Upper lobe of left lung (tissue), 6 donors: ENCODE measurements around the gene DYRK1B. TPM values are rescaled to one million over a fixed set of nuclear protein-coding genes. Genes with fewer than 3 reads are reported as not detected.

Source experiments
- ATAC-seq, 2 donors: fragments of 200-7000 bp; cut with Tn5 transposase; one replicate each; pipeline ENCODE4 v1.9.1; 2022; ENCODE audit warnings: mild to moderate bottlenecking in 2 of 2, moderate library complexity in 2 of 2; ENCODE audit not compliant: low FRiP score in 2 of 2
- DNase-seq, 2 donors: peaks; one replicate each; pipeline ENCODE4 v3.0.0-alpha.2; 2019 to 2020
- H3K27ac ChIP-seq, 4 donors: fragments of 200-600 bp; sonication (generic); one replicate each; pipeline ENCODE4 v1.5.1; 2016 to 2019
- H3K27me3 ChIP-seq, 4 donors: fragments of 200-600 bp; sonication (generic); one replicate each; pipeline ENCODE4 v1.5.1; 2017 to 2019
- H3K36me3 ChIP-seq, 4 donors: fragments of 200-600 bp; sonication (generic); one replicate each; pipeline ENCODE4 v1.5.1; 2016 to 2019
- H3K4me1 ChIP-seq, 4 donors: fragments of 200-600 bp; sonication (generic); one replicate each; pipeline ENCODE4 v1.5.1; 2018 to 2019
- H3K4me3 ChIP-seq, 4 donors: fragments of 200-600 bp; sonication (generic); one replicate each; pipeline ENCODE4 v1.5.1; 2017 to 2019; ENCODE audit warnings: mild to moderate bottlenecking in 2 of 4, moderate library complexity in 1 of 4
- H3K9me3 ChIP-seq, 4 donors: fragments of 200-600 bp; sonication (generic); one replicate each; pipeline ENCODE4 v1.5.1; 2018 to 2019
- EP300 ChIP-seq, 4 donors: sonication (generic); formaldehyde crosslinking; IDR thresholded peaks; one replicate each; pipeline ENCODE4 v1.5.1; 2017; ENCODE audit warnings: antibody characterized with exemption in 4 of 4, control low read depth in 2 of 4
- POLR2A ChIP-seq, 4 donors: fragments of 450-650 bp; IDR thresholded peaks; one replicate each; pipeline ENCODE4 v1.5.1; 2016 to 2017; ENCODE audit warnings: antibody characterized with exemption in 4 of 4, mild to moderate bottlenecking in 2 of 4
- POLR2AphosphoS5 ChIP-seq, 2 donors: sonication (generic); formaldehyde crosslinking; IDR thresholded peaks; one replicate each; pipeline ENCODE4 v1.5.1; 2017; ENCODE audit warnings: antibody characterized with exemption in 2 of 2
- WGBS, 2 donors: methylation state at CpG; one replicate each; pipeline ENCODE4 v1.1.5; 2017 to 2018; 5-methylcytosine and 5-hydroxymethylcytosine counted together
- small RNA-seq, 4 donors: library from RNA; depleted of rRNA; stranded (forward); fragments of <200 nt; gene quantifications; one replicate each; pipeline ENCODE3, GENCODE V24; 2016
- total RNA-seq, 6 donors: library from RNA; depleted of rRNA in 4 of 6; stranded (reverse); fragments of >200 nt in 4 of 6; gene quantifications; one replicate each; pipeline versions ENCODE4 v1.1.0 to v1.2.1, GENCODE V29; 2016 to 2021
- TF ChIP-seq, protein P1 (sequence below), 6 experiments: fragments of 450-650 bp in 4 of 6; fragments of 200-600 bp in 2 of 6; sonication (generic) in 2 of 6; IDR thresholded peaks; one replicate each; pipeline ENCODE4 v1.5.1; 2016 to 2019; ENCODE audit warnings: antibody characterized with exemption in 6 of 6
- donor health status: DM: no; HTN: no; CAD: no; lungs with moderate emphysema.
- donor health status: DM: no; HTN: yes; CAD: no; lungs with severe emphysema.

Gene DYRK1B
- total RNA-seq, 6 donors from 2014 or later, result 14.6 to 33.6 (median 23.2) TPM

GRCh38 chr19:39788244-39788643, 45.7 kb downstream of the DYRK1B start:
- DNase-seq (no peak), ATAC-seq (no peak)
- Histone ChIP-seq H3K4me3 (no peak overlapping the region), H3K27me3 (no peaks in the 10 kb centered on the region), H3K9me3 (peaks cover 0 to 7% (median 0%) of the 10 kb centered on the region in 4 donors), H3K36me3 (no peaks in the 10 kb centered on the region), H3K4me1 (peaks cover 0 to 3% (median 1%) of the 10 kb centered on the region in 4 donors), H3K27ac (no peak overlapping the region)
- no peak for TF ChIP-seq EP300 (IDR thresholded peaks at IDR 0.05)
- TF ChIP-seq POLR2A (IDR thresholded peaks at IDR 0.05), result no peak
- TF ChIP-seq, protein P1, sequence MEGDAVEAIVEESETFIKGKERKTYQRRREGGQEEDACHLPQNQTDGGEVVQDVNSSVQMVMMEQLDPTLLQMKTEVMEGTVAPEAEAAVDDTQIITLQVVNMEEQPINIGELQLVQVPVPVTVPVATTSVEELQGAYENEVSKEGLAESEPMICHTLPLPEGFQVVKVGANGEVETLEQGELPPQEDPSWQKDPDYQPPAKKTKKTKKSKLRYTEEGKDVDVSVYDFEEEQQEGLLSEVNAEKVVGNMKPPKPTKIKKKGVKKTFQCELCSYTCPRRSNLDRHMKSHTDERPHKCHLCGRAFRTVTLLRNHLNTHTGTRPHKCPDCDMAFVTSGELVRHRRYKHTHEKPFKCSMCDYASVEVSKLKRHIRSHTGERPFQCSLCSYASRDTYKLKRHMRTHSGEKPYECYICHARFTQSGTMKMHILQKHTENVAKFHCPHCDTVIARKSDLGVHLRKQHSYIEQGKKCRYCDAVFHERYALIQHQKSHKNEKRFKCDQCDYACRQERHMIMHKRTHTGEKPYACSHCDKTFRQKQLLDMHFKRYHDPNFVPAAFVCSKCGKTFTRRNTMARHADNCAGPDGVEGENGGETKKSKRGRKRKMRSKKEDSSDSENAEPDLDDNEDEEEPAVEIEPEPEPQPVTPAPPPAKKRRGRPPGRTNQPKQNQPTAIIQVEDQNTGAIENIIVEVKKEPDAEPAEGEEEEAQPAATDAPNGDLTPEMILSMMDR (IDR thresholded peaks at IDR 0.05), result no peak
- no peak for TF ChIP-seq POLR2AphosphoS5 (IDR thresholded peaks at IDR 0.05)

GRCh38 chr19:39780894-39781293, 53.1 kb downstream of the DYRK1B start:
- ATAC-seq, result no peak
- H3K9me3 ChIP-seq, result peaks cover 0 to 3% (median 0%) of the 10 kb centered on the region in 4 donors
- no peaks in the 10 kb centered on the region for H3K27me3 ChIP-seq
- DNase-seq, result no peak
- H3K36me3 ChIP-seq, result no peaks in the 10 kb centered on the region
- no peak overlapping the region for H3K4me3 ChIP-seq
- H3K4me1 ChIP-seq, result no peaks in the 10 kb centered on the region
- no peak for TF ChIP-seq EP300 (IDR thresholded peaks at IDR 0.05)
- TF ChIP-seq POLR2AphosphoS5 (IDR thresholded peaks at IDR 0.05), result no peak
- TF ChIP-seq, protein P1 (IDR thresholded peaks at IDR 0.05), result no peak
- TF ChIP-seq POLR2A (IDR thresholded peaks at IDR 0.05), result no peak
- WGBS, 2 donors, result 85 to 96% methylated on average over 3 of the region's 3 CpGs
- no peak overlapping the region for H3K27ac ChIP-seq

DNA sequence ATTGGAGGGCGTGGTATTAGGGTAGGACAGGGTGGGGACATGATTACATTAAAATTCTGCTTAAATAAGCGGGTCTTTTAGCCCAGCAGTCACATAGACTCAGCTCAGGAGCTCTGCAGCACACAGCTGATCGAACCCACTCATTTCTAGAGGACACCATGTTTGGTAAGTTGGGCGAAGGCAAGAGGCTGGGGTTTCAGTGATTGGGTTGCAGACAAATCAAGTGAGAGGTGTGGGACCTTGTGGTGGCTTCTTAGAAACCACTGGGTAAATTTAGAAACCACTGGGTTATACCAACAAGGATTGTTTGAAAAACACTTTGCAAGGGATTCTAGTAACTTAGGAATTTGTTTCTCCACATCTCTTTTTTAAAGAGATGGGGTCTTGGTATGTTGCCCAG, 55.2 kb downstream of the DYRK1B start, which contains the start of gene LEUTX:
Gene LEUTX (plus strand): TSS at position 92 of the 400 bp plus-strand sequence. CDS start 67 bp downstream, at position 159.
- no peak for TF ChIP-seq EP300 (IDR thresholded peaks at IDR 0.05)
- no peak for TF ChIP-seq POLR2A (IDR thresholded peaks at IDR 0.05)
- TF ChIP-seq POLR2AphosphoS5 (IDR thresholded peaks at IDR 0.05), result no peak
- TF ChIP-seq, protein P1 (IDR thresholded peaks at IDR 0.05), result no peak
- H3K9me3 ChIP-seq, result no peaks in the 10 kb centered on the region
- 67 to 73% methylated on average over 4 of the region's 4 CpGs for WGBS, 2 donors
- H3K4me3 ChIP-seq, result no peak within 1 kb of the TSS
- H3K27me3 ChIP-seq, result no peaks in the 10 kb centered on the region
- no peaks in the 10 kb centered on the region for H3K4me1 ChIP-seq
- ATAC-seq (no peak), DNase-seq (no peak)
- no peak within 1 kb of the TSS for H3K27ac ChIP-seq
- no peaks in the 10 kb centered on the region for H3K36me3 ChIP-seq

Small RNA genes within 50 kb of the gene (small RNA-seq; reads per million reads assigned to genes)
- 0 reads per million in 4 donors for gene MIR6719

Other genes with a start within 250 kb of the DYRK1B start
- not detected for gene LGALS13, start 231.6 kb downstream of the DYRK1B start, total RNA-seq
- gene LGALS16, start 178.2 kb downstream of the DYRK1B start, total RNA-seq, result not detected
- not detected for gene LGALS14, start 129.7 kb downstream of the DYRK1B start, total RNA-seq
- not detected for gene CLC, start 96.1 kb downstream of the DYRK1B start, total RNA-seq
- gene LEUTX, start 55.3 kb downstream of the DYRK1B start, total RNA-seq, result not detected
- gene FBL, start 12.2 kb upstream of the DYRK1B start, total RNA-seq, result 100 to 1,000 TPM in 5 of 6 donors, 10 to 100 TPM in 1; 75.4 to 143 (median 110) TPM
- 10 to 100 TPM in 4 of 6 donors, 1 to 10 TPM in 2; 7.0 to 27.2 (median 14.3) TPM for gene FCGBP, start 100.5 kb upstream of the DYRK1B start, total RNA-seq
- 10 to 100 TPM; 41.1 to 85.7 (median 59.9) TPM for gene PSMC4, start 137.0 kb upstream of the DYRK1B start, total RNA-seq
- gene ZNF546, start 162.9 kb upstream of the DYRK1B start, total RNA-seq, result 1 to 10 TPM; 2.1 to 6.4 (median 5.0) TPM
- gene ZNF780B, start 222.1 kb upstream of the DYRK1B start, total RNA-seq, result 10 to 100 TPM in 5 of 6 donors, 1 to 10 TPM in 1; 9.4 to 50.3 (median 20.9) TPM